ENCODE measurements around the gene IZUMO4.

- no peak for TF ChIP-seq CTCF (IDR thresholded peaks at IDR 0.05)
- TF ChIP-seq POLR2AphosphoS5 (IDR thresholded peaks at IDR 0.05), result no peak
- no peak for TF ChIP-seq POLR2A (IDR thresholded peaks at IDR 0.05)
Measured at GRCh38 chr19:2089727-2090053, 7.0 kb upstream of the IZUMO4 start.
